GM18526 (cell line): ENCODE data around the gene PLP2.

Source experiments
- POLR2A ChIP-seq: IDR thresholded peaks from 3 replicates; pipeline ENCODE4 v1.6.1; 2011; ENCODE audit not compliant: insufficient read length; ENCODE audit errors: extremely low read depth

PLP2 gene

DNA sequence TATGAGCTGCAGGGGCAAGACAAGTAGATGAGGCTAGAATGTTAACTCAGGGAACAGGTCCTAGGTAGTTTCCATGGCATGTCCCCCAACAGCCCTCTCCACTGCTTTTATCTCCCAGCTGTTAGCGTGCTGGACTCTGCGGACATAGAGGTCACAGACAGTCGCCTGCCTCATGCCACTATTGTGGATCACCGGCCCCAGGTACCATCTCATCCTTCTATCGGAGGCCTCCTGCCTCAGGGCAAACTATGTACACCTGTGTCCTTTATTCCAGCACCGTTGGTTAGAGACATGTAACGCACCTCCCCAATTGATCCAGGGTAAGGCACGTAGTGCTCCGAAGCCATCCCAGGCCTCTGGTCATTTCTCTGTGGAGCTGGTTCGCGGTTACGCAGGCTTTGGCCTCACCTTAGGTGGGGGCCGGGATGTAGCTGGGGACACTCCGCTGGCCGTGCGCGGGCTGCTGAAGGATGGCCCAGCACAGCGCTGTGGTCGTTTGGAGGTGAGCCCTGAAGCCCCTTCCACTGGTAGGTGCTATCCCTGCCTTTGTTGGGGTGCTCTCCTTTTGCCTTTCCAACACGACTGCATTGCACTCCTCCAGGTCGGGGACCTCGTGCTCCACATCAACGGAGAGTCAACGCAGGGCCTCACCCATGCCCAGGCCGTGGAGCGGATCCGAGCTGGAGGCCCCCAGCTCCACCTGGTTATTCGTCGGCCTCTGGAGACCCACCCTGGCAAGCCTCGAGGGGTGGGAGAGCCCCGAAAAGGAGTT lies 6.9 kb upstream of the PLP2 start:
- no peak for TF ChIP-seq POLR2A

- no peak for TF ChIP-seq POLR2A
Measured at GRCh38 chrX:49165901-49166881, 5.5 kb upstream of the PLP2 start.

DNA sequence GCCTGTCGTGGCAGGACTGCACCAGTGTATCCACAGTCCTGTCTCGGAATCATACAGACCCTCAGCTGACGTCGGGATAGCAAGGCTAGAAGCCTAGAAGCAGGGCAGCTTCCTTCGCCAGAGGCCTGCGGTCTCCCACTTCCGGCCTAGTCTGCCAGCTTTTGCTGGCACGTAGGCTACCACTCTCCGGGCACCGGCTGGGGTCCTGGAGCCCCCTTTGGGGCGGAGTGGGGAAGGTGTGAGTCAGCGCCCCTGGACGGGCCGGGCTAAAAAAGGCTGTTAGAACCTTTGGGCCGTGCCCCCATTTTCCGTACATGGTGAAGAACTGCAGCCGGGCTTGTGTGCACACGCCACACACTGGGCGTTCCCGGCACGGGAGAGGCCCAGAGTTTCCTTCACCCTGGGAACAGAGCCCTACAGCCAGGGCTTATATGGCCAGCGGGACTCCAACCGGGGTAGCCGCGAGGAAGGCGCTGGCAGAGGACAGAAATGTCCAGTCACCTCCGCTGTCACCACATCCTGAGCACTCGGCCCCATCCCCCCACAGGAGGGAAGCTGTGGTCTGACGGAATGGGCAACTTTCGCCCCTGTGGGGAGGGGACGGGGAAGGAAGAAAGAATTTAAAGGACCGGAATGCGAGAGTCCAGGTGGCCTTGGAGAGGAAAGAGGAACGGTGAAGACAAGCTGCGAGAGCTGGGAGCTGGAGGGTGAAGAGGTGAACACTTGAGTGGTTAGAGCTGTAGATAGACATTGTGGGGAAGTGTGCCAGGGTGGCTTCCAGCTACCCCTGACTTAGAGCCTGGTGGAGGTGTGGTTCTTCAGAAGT lies 4.6 kb upstream of the PLP2 start:
- TF ChIP-seq POLR2A = peak; percentile 43

DNA sequence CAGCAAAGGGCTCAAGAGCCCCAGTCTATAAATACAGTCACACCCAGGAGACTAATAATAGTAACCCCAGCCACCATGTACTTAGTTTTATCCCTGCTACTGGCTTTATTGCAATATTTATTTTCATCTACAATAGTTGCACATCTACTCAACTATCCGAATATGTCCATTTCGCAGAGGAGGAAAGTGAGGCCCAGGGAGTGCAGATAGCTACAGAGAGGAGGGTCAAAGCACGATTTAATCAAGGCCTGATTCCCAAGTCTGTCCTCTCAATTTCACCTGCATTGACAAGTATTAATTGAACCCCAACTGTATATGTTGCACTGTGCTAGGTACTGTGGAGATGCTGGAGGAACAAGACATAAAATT lies 4.0 kb upstream of the PLP2 start:
- no peak for TF ChIP-seq POLR2A

- no peak for TF ChIP-seq POLR2A
Measured at GRCh38 chrX:49172280-49172780, 632 bp downstream of the PLP2 start.

DNA sequence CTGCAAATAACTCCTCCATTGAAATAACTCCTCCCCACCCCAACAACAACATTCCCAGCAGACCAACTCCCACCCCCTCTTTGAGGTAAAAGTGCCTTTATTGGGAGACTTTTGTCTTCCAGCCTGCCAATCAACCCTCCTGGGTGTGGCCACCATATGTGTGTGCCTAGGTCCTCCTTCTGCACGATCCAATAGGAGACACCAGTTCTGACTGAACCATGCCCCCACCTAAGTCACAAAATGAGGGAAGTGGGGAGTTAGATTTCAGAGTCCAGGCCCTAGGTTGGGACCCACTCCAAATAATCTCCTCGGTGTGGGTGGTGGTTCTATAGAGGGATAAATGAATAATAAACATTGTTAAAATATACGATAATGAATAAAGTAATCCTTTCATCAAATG lies 3.0 kb downstream of the PLP2 start:
- no peak for TF ChIP-seq POLR2A

- peak; percentile 22 for TF ChIP-seq POLR2A
Measured at GRCh38 chrX:49175435-49176274, 4.0 kb downstream of the PLP2 start.

DNA sequence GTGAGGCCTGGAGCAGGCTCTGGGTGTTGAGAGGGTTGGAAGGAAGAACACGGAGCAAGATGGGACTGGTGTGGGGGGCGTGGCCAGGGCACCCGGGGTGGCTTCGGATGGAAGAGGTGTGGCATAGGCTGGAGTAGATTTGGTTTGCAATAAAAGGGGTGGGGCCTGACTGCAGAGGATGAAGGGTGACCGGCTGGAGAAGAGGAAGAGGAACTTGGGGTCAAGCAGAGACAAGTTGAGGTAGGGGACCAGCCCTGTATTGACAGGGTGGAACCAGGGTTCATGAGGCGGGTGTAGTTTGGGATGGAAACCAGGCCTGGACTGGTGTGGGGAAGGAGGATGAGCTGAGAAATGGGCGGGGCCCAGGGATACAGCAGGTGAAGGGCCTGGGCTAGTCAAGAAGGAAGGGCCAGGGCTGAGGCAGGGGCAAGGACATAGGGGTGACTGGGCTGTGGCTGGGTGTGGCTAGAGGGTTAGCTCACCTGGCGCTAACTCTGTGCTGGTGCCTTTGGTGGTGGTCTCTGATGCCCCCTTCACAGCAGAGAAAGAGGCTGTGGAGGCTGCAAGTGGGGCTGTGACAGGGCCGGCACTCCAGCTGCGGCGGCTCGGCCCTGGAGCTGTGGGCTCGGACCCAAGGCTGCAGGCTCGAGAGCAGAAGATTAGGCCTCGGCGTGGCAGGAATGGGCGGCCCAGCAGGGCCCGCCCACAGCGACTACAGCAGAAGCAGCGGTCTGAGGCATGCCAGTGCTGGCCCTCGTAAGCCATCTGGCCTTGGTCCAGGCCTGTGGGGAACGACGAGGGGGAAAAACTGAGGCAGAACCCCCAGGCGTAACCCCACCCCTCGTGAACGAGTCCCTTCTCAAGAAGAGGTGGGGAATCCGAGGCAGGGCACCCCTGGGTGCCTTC lies 5.0 kb downstream of the PLP2 start:
- TF ChIP-seq POLR2A = no peak

DNA sequence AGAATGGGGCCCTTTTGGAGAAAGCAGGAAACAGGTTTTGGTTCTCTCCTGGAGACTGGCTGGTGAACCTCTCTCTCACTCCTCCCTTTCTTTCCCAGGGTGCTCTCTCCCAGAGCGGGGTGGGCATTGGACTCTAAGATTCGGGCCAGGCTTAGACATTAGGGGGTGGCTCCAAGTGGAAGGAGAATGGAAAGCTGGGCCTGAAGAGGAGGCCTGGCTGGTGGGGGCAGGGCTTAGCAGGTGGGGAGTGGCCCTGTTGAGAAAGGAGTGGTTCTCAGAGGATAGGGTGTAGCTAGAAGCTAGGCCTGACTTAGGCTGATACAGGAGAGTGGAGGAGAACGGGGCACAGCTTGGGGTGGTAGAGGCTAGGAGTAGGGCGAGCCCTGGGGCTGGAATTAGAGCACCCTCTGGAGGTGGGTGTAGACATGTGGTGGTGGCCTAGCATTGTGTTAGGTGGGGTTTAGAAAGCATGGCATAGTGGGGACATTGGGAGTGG lies 5.7 kb downstream of the PLP2 start:
- TF ChIP-seq POLR2A = no peak

DNA sequence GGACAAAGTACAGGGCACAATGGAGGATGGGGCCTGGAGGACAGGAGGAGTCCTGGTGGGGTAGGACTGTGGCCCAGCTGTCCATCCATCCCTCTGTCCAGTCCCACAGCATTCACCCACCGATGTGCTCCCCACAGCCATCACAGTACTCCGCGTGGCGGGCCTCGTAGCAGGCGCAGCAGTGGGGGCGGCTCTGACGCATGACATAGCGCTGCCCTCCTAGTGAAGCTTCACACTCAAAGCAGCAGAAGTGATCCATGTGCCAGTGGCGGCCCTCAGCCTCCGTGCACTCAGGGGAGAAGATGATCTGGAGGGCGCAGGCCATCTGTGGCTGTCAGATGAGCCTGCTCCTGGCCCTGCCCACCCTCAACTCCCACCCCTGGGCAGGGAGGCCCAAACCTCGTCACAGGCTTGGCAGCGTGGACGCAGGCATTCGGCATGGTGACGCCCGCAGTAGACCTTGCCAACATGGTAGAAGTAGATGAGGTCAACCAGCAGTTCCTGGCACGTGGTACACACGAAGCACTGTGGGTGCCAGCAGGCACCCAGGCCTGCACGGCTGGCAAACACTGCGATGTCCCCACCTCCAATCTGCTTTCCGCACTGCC lies 6.3 kb downstream of the PLP2 start:
- TF ChIP-seq POLR2A = no peak

DNA sequence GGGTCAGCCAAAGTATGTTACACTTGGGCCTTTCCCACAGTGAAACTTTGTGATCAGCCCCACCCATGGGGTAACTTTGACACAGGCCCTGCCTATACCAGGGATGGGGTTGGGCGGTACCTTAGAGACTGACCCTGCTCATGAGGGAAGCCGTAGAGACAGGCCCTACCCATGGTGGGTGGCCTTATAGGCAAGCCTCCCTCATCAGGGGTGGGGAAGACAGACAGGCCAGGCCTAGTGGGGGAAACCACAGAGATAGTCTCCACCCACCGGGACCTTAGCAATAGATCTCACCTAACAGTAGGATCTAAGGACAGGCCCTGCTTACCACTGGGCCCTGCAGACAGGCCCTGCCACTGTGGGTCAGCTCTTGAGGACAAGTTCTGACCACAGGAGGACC lies 6.8 kb downstream of the PLP2 start:
- no peak for TF ChIP-seq POLR2A

GRCh38 chrX:49179358-49179757 lies 7.7 kb downstream of the PLP2 start:
- no peak for TF ChIP-seq POLR2A
